Uterus (tissue), 2 donors: ENCODE measurements around the gene AGFG1.

Experiments
- POLR2A ChIP-seq, 2 donors: fragments of 450-650 bp; IDR thresholded peaks; one replicate each; pipeline ENCODE4 v1.6.1; 2016; ENCODE audit warnings: antibody characterized with exemption in 2 of 2, mild to moderate bottlenecking in 1 of 2, moderate library complexity in 1 of 2
- TF ChIP-seq, protein P1 (sequence below), 4 experiments: fragments of 200-600 bp in 2 of 4; fragments of 450-650 bp in 2 of 4; sonication (generic) in 2 of 4; IDR thresholded peaks; one replicate each; pipeline ENCODE4 v1.5.1; 2016 to 2019; ENCODE audit warnings: antibody characterized with exemption in 4 of 4, mild to moderate bottlenecking in 2 of 4, moderate library complexity in 1 of 4

GRCh38 chr2:227453810-227454209, 18.1 kb upstream of the AGFG1 start:
- TF ChIP-seq POLR2A (IDR thresholded peaks at IDR 0.05) = no peak
- TF ChIP-seq, protein P1, sequence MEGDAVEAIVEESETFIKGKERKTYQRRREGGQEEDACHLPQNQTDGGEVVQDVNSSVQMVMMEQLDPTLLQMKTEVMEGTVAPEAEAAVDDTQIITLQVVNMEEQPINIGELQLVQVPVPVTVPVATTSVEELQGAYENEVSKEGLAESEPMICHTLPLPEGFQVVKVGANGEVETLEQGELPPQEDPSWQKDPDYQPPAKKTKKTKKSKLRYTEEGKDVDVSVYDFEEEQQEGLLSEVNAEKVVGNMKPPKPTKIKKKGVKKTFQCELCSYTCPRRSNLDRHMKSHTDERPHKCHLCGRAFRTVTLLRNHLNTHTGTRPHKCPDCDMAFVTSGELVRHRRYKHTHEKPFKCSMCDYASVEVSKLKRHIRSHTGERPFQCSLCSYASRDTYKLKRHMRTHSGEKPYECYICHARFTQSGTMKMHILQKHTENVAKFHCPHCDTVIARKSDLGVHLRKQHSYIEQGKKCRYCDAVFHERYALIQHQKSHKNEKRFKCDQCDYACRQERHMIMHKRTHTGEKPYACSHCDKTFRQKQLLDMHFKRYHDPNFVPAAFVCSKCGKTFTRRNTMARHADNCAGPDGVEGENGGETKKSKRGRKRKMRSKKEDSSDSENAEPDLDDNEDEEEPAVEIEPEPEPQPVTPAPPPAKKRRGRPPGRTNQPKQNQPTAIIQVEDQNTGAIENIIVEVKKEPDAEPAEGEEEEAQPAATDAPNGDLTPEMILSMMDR (IDR thresholded peaks at IDR 0.05) = no peak
